GM23248 (cell line): ENCODE results near the gene USP34.

Experiments
- EZH2 ChIP-seq: fragments of 200-600 bp; sonication (generic); IDR thresholded peaks from 2 replicates; pipeline ENCODE4 v1.6.1; 2018; ENCODE audit warnings: antibody characterized with exemption, mild to moderate bottlenecking; ENCODE audit not compliant: insufficient read depth, poor library complexity, severe bottlenecking
- EZH2phosphoT487 ChIP-seq: fragments of 200-600 bp; sonication (generic); IDR thresholded peaks from 2 replicates; pipeline ENCODE4 v1.6.1; 2018; ENCODE audit warnings: antibody characterized with exemption, moderate library complexity, mild to moderate bottlenecking, low read depth; ENCODE audit not compliant: insufficient read depth

DNA sequence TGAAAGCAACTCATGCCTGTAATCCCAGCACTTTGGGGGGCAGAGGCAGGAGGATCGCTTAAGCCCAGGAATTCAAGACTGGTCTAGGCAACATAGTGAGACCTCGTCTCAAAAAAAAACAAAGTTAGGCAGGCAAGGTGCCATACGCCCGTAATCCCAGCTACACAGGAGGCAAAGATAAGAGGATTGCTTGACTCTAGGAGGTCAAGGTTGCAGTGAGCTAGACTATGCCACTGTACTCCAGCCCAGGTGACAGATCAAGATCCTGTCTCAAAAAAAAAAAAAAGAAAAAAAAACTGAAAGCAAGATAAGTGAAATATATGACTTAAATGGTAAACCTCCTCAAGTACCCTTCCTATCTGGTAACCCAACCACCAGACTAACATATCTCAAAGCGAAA lies 59.8 kb downstream of the USP34 start:
- TF ChIP-seq EZH2 (no peak), EZH2phosphoT487 (no peak)
